SH-SY5Y (cell line): ENCODE measurements around the gene CERS5.

Experiments used
- GATA2 ChIP-seq: IDR thresholded peaks from 2 replicates; pipeline ENCODE4 v1.6.1; 2011; ENCODE audit warnings: mild to moderate bottlenecking, low read depth, low read length
- GATA3 ChIP-seq: IDR thresholded peaks from 2 replicates; pipeline ENCODE4 v1.6.1; 2011; ENCODE audit warnings: low read depth, mild to moderate bottlenecking, low read length, moderate library complexity

DNA sequence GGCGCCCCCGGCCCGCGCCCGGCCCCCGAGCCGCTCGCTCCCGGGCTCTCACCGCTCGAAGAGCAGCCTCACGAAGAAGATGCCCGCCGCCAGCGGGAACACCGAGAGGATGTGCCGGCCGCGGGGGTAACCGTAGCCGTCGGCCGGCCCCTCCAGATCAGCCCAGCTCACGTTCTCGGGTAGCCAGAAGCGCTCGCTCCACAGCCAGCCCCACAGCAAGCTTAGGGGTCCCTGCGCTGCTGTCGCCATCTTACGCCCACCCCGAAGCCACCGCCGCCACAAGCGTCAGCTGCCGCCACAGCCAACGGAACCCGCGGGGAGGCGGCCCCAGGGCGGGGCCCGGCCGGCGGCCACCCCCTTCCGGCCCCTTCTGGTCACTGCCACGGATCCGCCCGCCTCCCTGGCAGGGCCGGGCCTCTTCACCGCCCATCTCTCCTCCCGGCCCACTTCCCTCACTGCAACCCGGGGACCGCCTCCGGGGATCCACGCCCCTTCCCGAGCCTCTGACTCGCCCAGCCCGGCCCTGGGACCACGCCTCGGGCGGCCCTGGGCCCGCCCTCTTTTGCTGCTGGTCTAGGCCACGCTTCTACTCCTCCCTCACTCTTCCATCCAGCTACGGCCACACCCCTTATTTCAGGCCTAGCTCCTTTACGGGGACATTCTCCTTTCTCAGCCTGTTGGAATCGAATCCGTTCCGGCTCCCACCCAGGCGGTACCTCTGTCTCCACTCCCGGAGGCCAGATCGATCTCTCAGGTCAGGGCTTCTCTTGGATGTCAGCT lies at the start of gene CERS5:
- TF ChIP-seq GATA3, result no peak
- TF ChIP-seq GATA2, result no peak; the same call in 1 of the 2 replicates
